ENCODE measurements around the gene LAMTOR2.
A peak's percentile ranks its signal among the peaks of the same experiment; 100 is the strongest.
"Not testable (repeated sequence)": the region's sequence is repeated elsewhere in the genome, so short reads cannot be mapped to it uniquely, and the experiment has no call there.

The LAMTOR2 gene

DNA sequence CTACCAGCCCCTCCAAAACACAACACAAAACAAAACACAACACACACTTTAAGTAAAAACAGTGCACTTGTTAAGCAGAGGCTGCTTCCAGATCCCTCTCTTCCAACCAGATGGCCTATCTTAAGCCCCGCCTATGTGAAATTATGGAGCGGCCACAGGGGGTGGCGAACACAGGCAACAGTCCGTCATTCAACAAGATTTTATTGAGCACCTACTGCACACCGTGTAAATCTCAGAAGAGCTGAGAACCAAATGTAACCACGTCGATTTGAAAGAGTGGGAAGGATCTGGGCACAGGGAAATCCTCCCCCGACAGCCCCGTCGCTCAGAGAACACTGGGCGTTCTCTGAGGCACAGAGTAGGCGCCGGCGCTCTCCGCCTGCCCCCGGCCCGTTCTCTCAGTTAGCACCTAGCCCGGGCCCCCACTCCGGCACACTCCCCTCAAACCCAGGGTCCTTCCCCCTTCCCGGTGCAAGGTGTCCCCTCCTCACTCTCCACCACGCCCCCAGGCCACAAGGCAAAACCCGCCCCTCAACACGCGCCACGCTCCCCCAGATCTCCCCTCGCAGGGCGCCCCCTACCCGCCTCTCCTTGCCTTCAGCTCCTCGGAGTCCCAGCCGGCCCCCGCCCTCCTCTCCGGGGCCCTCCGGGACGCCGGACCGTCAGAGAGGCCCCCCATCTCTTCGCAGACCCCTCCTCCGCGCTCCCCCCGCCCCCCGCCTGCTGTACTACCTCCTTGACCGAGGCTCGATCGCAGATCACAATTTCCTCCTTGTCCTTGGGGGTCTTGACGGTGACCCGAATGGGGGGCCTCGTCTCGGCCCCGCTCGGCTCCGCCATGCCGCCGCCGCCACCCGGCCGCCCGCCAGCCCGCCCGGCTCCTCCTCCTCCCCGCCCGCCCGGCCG, 1.5 kb upstream of the LAMTOR2 start:
- peak; percentile 86 for DNase-seq

DNA sequence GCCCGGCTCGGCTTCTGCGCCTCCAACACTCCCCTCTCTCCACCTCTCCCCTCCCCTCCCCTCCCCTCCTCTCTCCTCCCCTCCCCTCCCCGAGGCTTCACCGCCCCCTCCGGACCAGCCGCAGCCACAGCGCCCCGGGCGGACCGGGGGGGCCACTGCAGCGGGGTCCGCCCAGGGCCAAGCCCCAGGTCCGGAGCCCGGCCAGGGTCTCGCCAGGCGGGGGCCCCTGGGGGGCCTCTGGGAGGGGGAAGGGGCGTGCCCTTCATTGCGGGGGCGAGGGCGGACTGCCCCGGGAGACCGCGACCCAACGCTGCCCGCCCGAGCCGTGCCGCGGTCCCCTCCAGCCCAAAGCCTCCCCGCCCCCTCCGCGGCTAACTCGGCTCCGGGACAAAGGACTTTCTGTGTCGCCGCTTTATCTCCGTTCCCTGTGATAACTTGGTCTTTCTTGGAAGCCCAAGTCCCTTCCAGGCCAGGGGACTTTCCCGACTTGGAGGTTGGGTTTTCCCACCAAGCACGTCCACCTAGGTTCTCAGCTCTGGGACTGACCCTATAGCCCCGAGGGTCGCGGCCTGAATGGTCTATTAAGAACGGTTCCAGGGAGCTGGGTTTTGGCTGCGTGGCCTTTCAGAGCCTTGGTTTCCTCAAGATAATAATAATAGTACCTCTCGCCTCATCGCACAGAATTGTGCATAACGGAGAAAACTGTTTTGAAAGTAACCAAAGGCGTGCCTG, 648 bp upstream of the LAMTOR2 start, which contains the start of gene UBQLN4:
TSS of gene UBQLN4 (minus strand) at position 31 of the 732 bp plus-strand sequence. CDS start 97 bp downstream, outside the sequence.
- peak; percentile 93 for DNase-seq

DNA sequence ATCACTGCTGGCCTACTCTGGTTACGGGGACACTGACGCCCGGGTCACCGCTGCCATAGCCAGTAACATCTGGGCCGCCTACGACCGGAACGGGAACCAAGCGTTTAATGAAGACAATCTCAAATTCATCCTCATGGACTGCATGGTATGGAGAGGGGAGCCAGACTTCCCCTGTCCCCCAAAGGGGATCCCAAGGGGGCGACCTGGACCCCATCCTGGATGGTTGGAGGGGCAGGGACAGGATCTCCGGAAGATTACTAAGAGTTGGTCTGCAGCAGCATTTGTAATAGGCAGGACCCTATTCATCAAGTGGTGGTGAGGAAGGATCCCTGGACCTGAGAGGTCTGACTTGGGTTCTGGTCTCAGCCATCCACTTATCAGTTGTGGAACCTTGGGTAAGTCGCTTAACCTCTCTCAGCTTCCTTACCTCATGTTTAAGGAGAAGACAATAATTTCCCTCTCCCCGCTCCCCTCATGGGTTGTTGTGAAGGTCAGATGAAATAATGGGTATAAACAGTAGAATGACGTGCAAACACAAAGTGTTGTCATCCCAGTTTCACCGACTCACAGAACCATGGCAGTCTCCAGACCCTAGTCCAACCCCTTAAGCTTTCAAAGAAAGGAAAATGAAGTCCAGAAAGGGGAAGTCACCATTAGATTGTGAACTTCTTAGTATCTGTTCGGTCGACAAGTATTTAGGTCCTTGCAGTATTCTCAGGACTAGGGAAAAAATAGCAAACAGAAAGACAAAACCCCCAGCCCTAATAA, 883 bp downstream of the LAMTOR2 start:
- peak; percentile 51 for DNase-seq

DNA sequence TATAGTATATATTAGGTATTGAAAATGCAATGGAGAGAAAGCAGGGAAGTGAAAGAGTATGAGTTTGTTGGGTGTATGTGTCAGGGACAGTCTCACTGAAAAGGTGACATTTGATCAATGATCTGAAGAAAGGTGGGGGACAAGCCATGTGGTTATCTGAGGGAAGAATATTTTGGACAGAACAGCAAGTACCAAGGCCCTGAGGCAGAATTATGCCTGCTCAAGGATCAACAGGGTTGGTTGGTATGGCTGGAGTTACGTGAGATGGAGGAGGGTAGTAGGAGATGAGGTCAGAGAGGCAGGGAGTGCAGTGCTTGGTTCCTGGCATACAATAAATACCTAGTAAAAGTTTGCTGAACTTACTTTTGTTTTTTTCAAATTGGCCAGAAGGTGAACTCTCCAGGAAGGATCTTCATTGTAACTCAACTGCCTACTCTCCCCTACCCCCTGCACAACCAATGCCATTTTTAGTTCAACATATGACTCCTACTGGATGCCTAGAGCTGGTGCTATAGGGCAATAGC, 1.8 kb downstream of the LAMTOR2 start:
- DNase-seq, result peak; percentile 34

- no peak for DNase-seq
Observed at GRCh38 chr1:156060937-156061636, 6.5 kb downstream of the LAMTOR2 start, which contains the start of gene RAB25. Gene RAB25 (plus strand): TSS chr1:156061160. CDS start chr1:156061401, 241 bp downstream.

GRCh38 chr1:156062189-156062588, 7.6 kb downstream of the LAMTOR2 start:
- no peak for DNase-seq

DNA sequence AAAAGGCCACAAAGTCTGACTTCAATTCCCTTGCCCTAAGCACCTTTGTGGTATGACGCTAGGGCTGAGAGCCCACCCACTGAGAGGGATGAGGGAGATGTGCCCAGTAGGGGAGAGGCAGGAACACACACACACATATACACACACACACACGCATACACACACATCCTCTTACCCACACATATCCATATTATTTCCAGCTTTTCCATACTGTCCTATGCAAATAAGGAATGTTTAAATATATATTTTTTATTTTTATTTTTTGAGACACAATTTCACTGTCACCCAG, 9.4 kb downstream of the LAMTOR2 start:
- no peak for DNase-seq

DNA sequence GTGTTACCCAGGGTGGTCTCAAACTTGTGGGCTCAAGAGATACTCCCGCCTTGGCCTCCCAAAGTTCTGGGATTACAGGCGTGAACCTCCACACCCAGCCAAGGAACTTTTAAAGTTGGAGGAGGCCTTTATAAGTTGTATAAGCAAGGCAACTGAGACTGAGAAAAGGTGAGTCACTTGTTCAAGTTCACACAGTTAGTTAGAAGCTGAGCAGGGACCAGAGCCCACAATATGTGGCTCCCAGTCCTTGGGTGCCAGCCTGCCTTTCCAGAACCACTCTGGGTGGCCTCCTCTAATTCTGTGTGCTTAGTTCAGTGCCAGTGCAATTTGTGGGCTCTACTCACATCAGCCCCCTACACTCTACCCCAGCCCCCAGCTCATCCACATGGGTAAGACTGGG, 10.0 kb downstream of the LAMTOR2 start:
- no peak for DNase-seq

DNA sequence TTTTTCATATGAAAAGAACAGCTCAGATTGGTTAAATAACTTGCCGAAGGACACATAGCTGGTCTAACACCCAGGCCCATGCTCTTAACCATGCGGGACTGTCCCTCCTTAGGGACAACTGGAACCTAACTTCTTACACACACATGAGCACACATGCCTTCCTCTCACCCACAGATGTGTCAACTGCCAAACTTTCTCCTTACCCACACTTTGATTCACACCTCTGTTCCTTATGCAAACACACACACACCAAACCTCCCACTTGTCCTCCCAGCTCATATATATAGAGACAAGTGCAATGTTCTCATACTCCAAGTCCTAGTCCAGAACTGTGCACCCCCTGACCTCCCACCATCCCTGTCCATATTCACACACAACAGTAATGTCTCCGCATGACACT, 10.6 kb downstream of the LAMTOR2 start:
- no peak for DNase-seq

GRCh38 chr1:156065871-156066270, 11.3 kb downstream of the LAMTOR2 start:
- DNase-seq, result no peak

- no peak for DNase-seq
Observed at GRCh38 chr1:156067262-156067661, 12.7 kb downstream of the LAMTOR2 start.

DNA sequence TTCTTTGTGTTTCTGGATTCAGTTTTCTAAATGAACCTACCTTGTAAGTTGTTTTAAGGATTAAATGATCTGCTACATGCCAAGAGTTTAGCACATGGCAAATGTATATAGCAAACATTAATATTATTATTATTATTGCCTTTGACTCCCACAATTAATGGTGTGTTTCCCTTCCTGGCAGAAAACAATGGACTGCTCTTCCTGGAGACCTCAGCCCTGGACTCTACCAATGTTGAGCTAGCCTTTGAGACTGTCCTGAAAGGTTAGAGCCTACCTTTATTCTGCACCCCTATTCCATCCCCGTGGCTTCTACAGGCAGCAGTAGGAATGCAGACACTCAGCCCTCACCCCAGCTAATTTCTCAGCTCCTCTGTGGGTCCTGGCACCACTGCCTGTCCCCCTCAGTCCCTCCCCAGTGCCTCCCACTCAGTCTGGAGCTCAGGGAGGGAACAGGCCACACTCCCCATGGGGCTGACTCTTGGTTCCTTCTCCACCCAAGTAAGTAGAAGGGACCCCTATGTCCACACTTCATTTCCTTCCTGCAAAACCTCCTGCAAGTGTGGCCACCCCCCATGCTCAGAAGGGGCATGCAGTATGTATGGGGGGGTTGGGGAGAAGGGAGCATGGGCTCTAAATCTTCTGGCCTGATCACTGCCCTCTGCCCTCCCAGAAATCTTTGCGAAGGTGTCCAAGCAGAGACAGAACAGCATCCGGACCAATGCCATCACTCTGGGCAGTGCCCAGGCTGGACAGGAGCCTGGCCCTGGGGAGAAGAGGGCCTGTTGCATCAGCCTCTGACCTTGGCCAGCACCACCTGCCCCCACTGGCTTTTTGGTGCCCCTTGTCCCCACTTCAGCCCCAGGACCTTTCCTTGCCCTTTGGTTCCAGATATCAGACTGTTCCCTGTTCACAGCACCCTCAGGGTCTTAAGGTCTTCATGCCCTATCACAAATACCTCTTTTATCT, 15.2 kb downstream of the LAMTOR2 start:
- no peak for DNase-seq

- no peak for DNase-seq
Observed at GRCh38 chr1:156070548-156070947, 16.0 kb downstream of the LAMTOR2 start.

GRCh38 chr1:156071332-156071816, 16.8 kb downstream of the LAMTOR2 start:
- not testable (repeated sequence) for DNase-seq

DNA sequence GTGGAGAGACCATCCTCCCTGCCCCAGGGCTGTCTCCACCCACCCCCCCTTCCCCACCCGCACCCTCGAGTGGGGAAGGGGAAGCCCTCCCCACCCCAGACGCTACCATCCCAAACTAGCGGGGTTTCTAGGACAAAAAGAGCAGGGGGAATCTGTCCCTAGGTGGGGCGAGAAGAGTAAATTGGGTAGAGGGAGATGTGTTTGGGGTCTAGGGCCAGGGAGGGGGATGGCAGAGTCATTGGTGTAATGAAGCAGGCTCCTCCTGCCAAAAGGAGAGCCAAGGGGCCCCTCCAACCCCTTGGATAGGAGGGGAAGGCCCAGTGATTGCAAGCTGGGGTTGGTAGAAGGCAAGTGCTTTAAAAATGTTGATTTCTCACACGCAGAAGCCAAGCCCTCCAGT, 17.7 kb downstream of the LAMTOR2 start:
- DNase-seq, result no peak

- no peak for DNase-seq
Observed at GRCh38 chr1:156073110-156073687, 18.6 kb downstream of the LAMTOR2 start.

- no peak for DNase-seq
Observed at GRCh38 chr1:156073740-156074139, 19.2 kb downstream of the LAMTOR2 start.

DNA sequence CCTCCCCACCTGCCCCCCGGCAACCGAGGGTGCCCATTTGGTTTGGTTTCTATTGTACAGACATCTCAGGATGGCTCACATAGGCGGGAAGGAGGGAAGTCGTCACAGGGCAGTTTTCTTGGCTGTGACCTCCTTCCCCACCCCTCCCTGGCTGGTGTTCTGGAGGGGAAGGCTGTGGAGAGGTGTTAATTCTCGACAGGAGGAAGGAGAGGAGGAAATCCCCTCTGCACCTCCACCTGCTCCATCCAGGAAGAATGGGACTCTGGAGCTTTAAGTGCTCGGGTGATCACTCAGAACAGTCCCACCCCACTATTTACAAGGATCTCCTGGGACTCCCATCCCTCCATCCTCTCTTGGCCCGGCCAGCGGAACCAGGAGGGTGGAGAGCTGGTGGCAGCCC, 20.1 kb downstream of the LAMTOR2 start:
- DNase-seq, result no peak

GRCh38 chr1:156075162-156075561, 20.6 kb downstream of the LAMTOR2 start:
- peak; percentile 59 for DNase-seq

- DNase-seq, result no peak
Observed at GRCh38 chr1:156075775-156076204, 21.2 kb downstream of the LAMTOR2 start.
